Astrocyte of the cerebellum (primary cell): ENCODE results near the gene USP11.

Experiments
- DNase-seq: peaks from one replicate; pipeline ENCODE4 v3.0.0-alpha.2; 2011; ENCODE audit warnings: low read depth
- H3K4me3 ChIP-seq: 2 replicates; pipeline ENCODE4 v1.5.1; 2011; ENCODE audit warnings: mild to moderate bottlenecking, low read depth, low read length, moderate library complexity
- CTCF ChIP-seq: IDR thresholded peaks from 2 replicates; pipeline ENCODE4 v1.5.1; 2012; ENCODE audit warnings: low read length, low read depth, moderate library complexity, mild to moderate bottlenecking; ENCODE audit errors: missing control alignments
- in situ Hi-C: cut with HindIII; loops from 2 replicates; pipeline ENCODE4 v1.10.0; 2017; ENCODE audit warnings: low sequenced_read_pairs

USP11 gene

GRCh38 chrX:47216393-47216925 lies 16.4 kb upstream of the USP11 start:
- in situ Hi-C loops, result no loop called here
- H3K4me3 ChIP-seq, result no peak overlapping the region
- DNase-seq, result no peak
- no peak for TF ChIP-seq CTCF

GRCh38 chrX:47217121-47217851 lies 15.5 kb upstream of the USP11 start:
- in situ Hi-C loops, result no loop called here
- no peak for TF ChIP-seq CTCF
- DNase-seq, result peak; percentile 5
- peak overlapping the region; percentile 75 for H3K4me3 ChIP-seq

DNA sequence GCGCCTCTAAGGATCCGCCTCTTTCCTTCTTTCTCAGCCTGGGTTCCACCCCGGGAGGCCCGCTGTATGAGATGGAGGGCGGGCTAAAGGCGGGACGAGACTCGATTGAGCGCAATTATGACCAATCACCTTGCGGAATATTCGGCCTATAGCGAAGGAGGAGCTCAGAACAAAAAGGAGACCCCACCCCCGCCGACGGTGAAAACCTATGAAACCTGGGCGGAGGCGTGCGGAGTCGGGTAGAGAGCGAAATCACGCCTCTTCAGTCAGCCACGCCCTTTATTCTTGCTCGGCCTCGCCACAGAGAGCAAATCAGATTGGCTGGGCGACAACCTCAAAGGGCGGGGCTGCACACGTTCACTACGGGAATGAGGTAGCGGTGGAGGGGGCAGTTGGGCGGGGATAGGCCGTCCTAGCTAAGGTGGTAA lies 14.9 kb upstream of the USP11 start:
- in situ Hi-C loops, result no loop called here
- peak; percentile 99 for DNase-seq
- H3K4me3 ChIP-seq, result peak overlapping the region; percentile 75
- TF ChIP-seq CTCF, result no peak

DNA sequence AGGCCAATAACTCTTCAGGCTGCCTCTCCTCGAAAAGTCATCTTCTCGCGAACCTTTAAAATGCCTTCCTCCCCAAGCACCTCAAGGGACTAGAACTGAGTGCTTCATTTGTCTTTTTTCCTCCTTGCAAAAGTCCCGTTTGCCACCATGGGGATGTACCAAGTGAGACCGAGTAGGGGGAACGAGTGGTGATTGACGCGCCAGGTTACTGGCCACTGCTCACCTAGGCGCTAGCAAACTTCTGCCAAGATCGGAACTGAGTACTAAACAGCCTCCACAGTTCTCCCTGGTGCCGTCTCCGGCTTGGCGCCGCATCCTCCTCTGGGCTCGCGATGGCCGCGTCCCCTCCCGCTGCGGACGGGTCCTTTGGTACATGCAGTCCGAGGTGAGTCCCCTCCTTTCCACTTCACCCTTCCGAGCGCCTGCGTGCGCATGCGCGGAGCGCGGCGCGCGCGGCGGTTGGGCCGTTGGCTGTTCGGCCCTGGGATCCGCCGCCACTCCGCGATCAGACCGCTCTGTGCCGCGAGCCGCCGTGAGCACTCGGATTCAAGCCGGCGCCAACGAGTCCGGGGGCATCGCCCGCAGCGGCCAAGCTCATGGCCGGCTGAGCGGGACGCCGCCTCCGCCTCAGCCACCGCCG lies 14.4 kb upstream of the USP11 start, which contains the start of gene CDK16:
CDK16 (plus strand) TSS at position 402 of the 640 bp plus-strand sequence. CDS start 4,877 bp downstream, outside the sequence.
- in situ Hi-C loops, result no loop called here
- no peak for TF ChIP-seq CTCF
- H3K4me3 ChIP-seq, result peak within 1 kb of the TSS; percentile 75
- DNase-seq, result peak; percentile 57

DNA sequence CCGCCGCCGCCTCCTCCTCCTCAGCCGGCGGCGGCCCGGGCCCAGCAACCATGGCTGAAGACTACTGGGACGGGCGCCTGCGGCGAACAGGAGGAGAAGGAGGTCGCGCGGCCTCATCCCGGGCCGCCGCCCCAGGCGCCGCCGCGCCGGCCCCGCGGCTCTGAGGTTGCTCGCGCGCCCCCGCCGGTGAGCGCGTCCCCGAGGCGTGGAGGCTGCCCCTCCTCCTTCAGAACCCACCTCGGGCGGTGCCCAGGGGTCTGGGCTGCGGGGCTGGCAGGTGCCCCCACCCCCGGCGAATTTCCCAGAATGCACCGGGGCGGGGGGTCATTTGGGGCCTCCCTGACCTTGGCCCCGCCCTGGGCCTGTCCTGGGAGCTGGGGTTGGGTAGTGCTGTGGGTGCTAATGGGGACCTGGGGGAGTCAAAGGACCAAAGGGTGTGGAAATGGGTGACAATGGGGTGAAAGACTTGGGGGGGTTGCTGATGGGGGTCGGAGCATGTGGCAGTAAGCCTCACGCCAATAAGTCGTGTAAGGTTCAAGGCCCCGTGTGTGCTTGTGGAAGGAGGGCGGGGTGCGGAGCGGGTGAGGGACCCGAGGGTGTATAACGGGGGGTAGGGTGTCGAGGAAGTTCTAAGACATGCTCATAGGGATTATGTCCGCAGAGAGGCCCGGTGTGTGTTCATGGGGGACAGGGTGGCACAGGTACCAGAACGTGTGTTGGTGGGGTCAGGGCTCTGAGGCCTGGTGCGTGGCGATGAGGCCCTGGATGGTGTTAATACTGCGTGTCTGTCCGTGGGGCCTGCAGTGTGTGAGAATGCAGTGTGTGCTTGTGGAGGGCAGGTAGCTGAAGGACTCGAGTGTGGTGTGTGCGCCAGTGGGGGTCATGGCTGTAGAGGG lies 13.6 kb upstream of the USP11 start:
- TF ChIP-seq CTCF, result no peak
- peak overlapping the region; percentile 75 for H3K4me3 ChIP-seq
- DNase-seq, result no peak
- in situ Hi-C loops, result no loop called here

GRCh38 chrX:47221756-47222155 lies 11.1 kb upstream of the USP11 start:
- no peak for TF ChIP-seq CTCF
- no peak for DNase-seq
- no peak overlapping the region for H3K4me3 ChIP-seq
- in situ Hi-C loops, result no loop called here
